HG03575 (cell line): ENCODE results near the gene PPP1R36.
"Not testable (repeated sequence)": the region's sequence is repeated elsewhere in the genome, so short reads cannot be mapped to it uniquely, and the experiment has no call there.

Experiments used
- ATAC-seq: cut with Tn5 transposase; IDR thresholded peaks from one replicate; pipeline ENCODE4 v1.9.1; 2021; ENCODE audit not compliant: unreplicated experiment, insufficient number of reproducible peaks, low FRiP score; ENCODE audit errors: extremely low read depth

Gene PPP1R36

GRCh38 chr14:64517667-64518066 is 32.1 kb upstream of the PPP1R36 start:
- ATAC-seq = not testable (repeated sequence)

DNA sequence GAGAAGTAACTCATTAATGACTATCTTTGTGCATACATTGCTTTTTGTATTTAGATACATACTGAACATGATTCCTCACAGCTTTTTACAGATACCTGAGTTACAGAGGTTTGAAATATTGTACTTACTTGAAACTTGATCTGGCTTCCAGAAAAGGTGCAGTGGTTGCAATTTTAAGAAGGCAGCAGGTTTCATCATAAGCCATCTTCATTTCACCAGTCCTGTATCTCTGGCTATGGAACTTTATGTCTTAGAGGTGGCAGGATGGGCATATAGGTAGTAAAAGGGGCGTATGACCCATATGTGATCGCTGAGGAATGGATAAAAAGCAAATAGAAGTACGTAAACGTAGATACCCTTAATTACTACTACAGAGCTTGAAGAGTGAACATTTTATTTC is 31.5 kb upstream of the PPP1R36 start:
- ATAC-seq = no peak

GRCh38 chr14:64520699-64521098 is 29.1 kb upstream of the PPP1R36 start:
- ATAC-seq = no peak

DNA sequence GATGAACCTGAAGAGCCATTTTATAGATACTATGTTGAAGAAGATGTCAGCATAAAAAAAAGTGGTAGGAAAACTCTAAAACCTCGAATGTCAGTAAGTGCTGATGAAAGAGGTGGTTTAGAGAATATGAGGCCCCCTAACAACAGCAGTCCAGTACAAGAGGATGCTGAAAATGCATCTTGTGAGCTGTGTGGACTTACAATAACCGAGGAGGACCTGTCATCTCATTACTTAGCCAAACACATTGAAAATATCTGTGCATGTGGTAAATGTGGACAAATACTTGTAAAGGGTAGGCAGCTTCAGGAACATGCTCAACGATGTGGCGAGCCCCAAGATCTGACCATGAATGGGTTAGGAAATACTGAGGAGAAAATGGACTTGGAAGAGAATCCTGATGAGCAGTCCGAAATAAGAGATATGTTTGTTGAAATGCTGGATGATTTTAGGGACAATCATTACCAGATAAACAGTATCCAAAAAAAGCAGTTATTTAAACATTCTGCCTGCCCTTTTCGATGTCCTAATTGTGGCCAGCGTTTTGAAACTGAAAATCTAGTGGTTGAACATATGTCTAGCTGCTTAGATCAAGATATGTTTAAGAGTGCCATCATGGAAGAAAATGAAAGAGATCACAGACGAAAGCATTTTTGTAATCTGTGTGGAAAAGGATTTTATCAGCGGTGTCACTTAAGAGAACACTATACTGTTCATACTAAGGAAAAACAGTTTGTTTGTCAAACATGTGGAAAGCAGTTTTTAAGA is 27.0 kb upstream of the PPP1R36 start:
- ATAC-seq = no peak

GRCh38 chr14:64525354-64525753 is 24.4 kb upstream of the PPP1R36 start:
- no peak for ATAC-seq

DNA sequence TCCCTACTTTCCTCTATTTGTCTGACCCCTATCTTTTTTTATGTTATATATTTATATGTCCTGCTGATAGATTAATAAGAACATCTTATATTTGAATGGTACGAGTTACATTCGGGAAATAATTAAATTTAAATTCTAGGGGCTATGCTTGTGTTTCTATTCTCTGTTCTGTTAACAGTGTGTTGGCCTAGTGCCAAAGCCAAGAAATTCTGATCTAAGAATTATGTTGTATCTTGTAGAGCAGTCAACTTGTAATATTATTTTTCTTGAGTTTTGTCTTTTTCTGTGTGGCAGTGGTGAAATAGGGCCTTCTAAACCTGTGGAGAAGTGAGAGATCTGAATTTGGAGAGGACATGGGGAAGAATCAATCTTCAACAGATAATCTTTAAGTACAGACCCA is 18.2 kb upstream of the PPP1R36 start:
- ATAC-seq = no peak

DNA sequence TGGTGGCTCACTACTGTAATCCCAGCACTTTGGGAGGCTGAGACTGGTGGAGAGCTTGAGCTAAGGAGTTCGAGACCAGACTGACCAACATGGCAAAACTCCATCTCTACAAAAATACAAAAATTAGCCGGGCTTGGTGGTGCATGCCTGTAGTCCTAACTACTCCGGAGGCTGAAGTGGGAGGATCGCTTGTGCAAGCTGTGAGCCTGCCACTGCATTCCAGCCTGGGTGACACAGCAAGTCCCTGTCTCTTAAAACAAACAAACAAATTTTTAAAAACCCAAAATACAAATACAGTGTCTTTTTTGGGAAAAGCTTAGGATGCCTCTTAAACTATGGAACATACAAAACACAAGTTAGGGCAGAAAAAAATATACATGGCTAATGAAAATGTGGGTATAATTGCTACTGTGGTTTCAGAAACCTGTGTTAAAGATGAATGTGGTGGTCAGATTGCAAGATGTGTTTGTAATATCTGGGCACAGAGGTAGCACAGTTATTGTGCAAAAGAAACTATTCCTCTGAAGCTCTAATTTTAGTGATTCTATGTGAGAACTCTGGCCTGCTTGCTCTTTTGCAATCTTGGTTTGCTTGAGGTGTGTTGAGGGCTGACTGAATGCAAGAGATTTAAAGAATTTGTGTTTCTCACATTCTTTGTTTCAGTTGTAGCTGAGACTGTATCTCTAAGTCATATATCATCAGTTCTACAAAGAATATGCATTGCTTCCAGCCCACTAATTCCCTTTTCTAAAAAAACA is 13.1 kb upstream of the PPP1R36 start:
- ATAC-seq = no peak

GRCh38 chr14:64540208-64541202 is 9.3 kb upstream of the PPP1R36 start, which contains the start of gene HSPA2:
Gene HSPA2 (plus strand): TSS chr14:64540741. CDS start chr14:64540850, 109 bp downstream.
- peak; percentile 75 for ATAC-seq

- no peak for ATAC-seq
These were observed 8.3 kb upstream of the PPP1R36 start for GRCh38 chr14:64541261-64541971.

DNA sequence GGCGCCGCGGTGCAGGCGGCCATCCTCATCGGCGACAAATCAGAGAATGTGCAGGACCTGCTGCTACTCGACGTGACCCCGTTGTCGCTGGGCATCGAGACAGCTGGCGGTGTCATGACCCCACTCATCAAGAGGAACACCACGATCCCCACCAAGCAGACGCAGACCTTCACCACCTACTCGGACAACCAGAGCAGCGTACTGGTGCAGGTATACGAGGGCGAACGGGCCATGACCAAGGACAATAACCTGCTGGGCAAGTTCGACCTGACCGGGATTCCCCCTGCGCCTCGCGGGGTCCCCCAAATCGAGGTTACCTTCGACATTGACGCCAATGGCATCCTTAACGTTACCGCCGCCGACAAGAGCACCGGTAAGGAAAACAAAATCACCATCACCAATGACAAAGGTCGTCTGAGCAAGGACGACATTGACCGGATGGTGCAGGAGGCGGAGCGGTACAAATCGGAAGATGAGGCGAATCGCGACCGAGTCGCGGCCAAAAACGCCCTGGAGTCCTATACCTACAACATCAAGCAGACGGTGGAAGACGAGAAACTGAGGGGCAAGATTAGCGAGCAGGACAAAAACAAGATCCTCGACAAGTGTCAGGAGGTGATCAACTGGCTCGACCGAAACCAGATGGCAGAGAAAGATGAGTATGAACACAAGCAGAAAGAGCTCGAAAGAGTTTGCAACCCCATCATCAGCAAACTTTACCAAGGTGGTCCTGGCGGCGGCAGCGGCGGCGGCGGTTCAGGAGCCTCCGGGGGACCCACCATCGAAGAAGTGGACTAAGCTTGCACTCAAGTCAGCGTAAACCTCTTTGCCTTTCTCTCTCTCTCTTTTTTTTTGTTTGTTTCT is 7.6 kb upstream of the PPP1R36 start:
- ATAC-seq = no peak

- no peak for ATAC-seq
These were observed 6.9 kb upstream of the PPP1R36 start for GRCh38 chr14:64542836-64543201.

DNA sequence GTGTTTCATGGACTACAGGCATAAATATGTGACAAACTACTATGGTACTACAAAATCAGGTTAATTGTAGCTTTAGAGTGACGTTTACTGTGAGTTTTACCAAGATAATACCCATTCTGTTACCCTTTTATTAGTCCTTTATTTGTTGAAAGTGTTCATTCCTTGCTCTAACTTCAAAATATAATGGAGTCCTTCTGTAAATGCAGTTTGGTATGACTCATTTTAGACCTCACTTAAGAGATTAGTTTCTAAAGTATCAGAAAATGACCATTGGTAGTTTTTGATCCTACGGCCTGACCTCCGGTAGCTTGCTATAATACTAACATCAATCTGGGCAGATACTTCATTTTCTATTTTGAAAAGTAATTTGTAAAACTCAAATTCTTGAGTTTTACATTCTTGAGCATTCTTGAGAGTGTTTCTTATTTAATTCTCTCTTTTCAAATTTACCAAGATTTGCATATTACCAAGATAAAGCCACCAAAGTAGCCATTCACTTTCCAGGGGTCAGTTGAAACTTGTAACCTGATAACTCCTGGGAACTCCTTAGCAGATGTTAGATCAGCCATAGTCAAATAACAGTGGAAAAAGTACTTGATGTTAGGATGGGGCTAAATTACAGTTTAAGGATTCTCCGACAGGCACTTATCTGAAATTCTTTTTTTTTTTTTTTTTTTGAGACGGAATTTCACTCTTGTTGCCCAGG is 5.0 kb upstream of the PPP1R36 start:
- no peak for ATAC-seq

DNA sequence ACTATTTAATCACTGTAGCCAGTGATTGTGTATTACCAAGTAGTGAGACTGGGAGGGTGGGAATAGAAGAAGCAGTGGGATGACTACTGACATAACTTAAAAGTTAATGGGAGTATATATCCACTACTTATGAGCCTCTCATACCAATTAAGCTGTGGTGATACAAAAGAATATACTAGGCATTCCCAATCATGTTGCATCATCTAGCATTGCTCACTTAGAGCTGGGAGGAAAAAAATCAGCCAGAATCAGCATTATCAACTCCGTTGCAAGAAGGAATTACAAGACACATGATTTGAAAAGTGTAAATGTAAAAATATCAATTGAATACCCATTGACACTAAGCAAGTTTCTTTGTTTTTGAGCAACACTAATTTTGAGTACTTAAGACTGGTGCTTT is 745 bp upstream of the PPP1R36 start:
- ATAC-seq = no peak

- no peak for ATAC-seq
These were observed 1.0 kb downstream of the PPP1R36 start for GRCh38 chr14:64550621-64551333.

GRCh38 chr14:64554556-64554955 is 4.8 kb downstream of the PPP1R36 start:
- ATAC-seq = no peak

DNA sequence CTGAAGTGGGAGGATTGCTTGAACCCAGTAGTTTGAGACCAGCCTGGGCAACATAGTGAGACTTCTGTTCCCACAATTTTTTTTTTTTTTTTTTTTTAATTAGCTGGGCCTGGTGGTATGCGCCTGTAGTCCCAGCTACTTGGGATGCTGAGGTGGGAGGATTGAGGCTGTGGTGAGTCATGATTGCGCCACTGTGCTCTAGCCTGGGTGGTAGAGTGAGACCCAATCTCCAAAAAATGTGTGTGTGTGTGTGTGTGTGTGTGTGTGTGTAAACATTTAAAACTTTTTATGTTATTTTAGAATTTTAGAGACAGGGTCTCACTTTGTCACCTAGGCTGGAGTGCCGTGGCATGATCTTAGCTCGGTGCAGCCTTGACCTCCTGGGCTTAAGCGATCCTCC is 6.8 kb downstream of the PPP1R36 start:
- no peak for ATAC-seq

- not testable (repeated sequence) for ATAC-seq
These were observed 8.5 kb downstream of the PPP1R36 start for GRCh38 chr14:64558216-64558615.
